Stimulated activated CD4-positive, alpha-beta T cell treated with anti-CD3 and anti-CD28 coated beads, Interleukin-2, amount 100 ng/mL, for 4 hours (primary cell): ENCODE measurements around the gene SMYD3.
"Not testable (repeated sequence)": the region's sequence is repeated elsewhere in the genome, so short reads cannot be mapped to it uniquely, and the experiment has no call there.

Experiments
- DNase-seq: peaks from one replicate; pipeline ENCODE4 v3.0.0-alpha.2; 2020; ENCODE audit warnings: low read depth

Gene SMYD3

GRCh38 chr1:245988393-245989078 is 518.5 kb downstream of the SMYD3 start:
- DNase-seq: no peak

GRCh38 chr1:245987997-245988392 is 519.1 kb downstream of the SMYD3 start:
- no peak for DNase-seq

- DNase-seq: no peak
Observed at GRCh38 chr1:245987577-245987976, 519.5 kb downstream of the SMYD3 start.

GRCh38 chr1:245987219-245987545 is 519.9 kb downstream of the SMYD3 start:
- no peak for DNase-seq

GRCh38 chr1:245986404-245987218 is 520.5 kb downstream of the SMYD3 start:
- no peak for DNase-seq

GRCh38 chr1:245984390-245985155 is 522.5 kb downstream of the SMYD3 start:
- DNase-seq: no peak

- DNase-seq: no peak
Observed at GRCh38 chr1:245983294-245983967, 523.6 kb downstream of the SMYD3 start.

- DNase-seq: no peak
Observed at GRCh38 chr1:245979589-245979988, 527.5 kb downstream of the SMYD3 start.

- no peak for DNase-seq
Observed at GRCh38 chr1:245978915-245979314, 528.2 kb downstream of the SMYD3 start.

GRCh38 chr1:245972476-245972875 is 534.6 kb downstream of the SMYD3 start:
- no peak for DNase-seq

- DNase-seq: no peak
Observed at GRCh38 chr1:245971711-245972085, 535.4 kb downstream of the SMYD3 start.

- not testable (repeated sequence) for DNase-seq
Observed at GRCh38 chr1:245971076-245971710, 535.9 kb downstream of the SMYD3 start.

GRCh38 chr1:245969283-245969682 is 537.8 kb downstream of the SMYD3 start:
- DNase-seq: no peak

GRCh38 chr1:245968775-245969174 is 538.3 kb downstream of the SMYD3 start:
- no peak for DNase-seq

- no peak for DNase-seq
Observed at GRCh38 chr1:245965398-245965797, 541.7 kb downstream of the SMYD3 start.

- DNase-seq: no peak
Observed at GRCh38 chr1:245963649-245964048, 543.4 kb downstream of the SMYD3 start.

GRCh38 chr1:245962453-245962852 is 544.6 kb downstream of the SMYD3 start:
- no peak for DNase-seq

GRCh38 chr1:245961137-245961540 is 545.9 kb downstream of the SMYD3 start:
- no peak for DNase-seq

GRCh38 chr1:245960171-245960570 is 546.9 kb downstream of the SMYD3 start:
- no peak for DNase-seq

GRCh38 chr1:245958016-245958415 is 549.1 kb downstream of the SMYD3 start:
- DNase-seq: no peak

- no peak for DNase-seq
Observed at GRCh38 chr1:245957427-245957826, 549.7 kb downstream of the SMYD3 start.

- DNase-seq: peak; percentile 14
Observed at GRCh38 chr1:245956225-245956624, 550.9 kb downstream of the SMYD3 start.
